ENCODE data around the gene EFCAB9.

The EFCAB9 gene

GRCh38 chr5:172166030-172166826 is 27.7 kb upstream of the EFCAB9 start:
- no peak for DNase-seq

GRCh38 chr5:172167895-172168294 is 26.1 kb upstream of the EFCAB9 start:
- no peak for DNase-seq

- DNase-seq = no peak
Observed at GRCh38 chr5:172168311-172168710, 25.7 kb upstream of the EFCAB9 start.

- DNase-seq = no peak
Observed at GRCh38 chr5:172169216-172169615, 24.8 kb upstream of the EFCAB9 start.

GRCh38 chr5:172170251-172170701 is 23.7 kb upstream of the EFCAB9 start:
- DNase-seq = no peak

GRCh38 chr5:172171118-172171517 is 22.9 kb upstream of the EFCAB9 start:
- DNase-seq = no peak

- no peak for DNase-seq
Observed at GRCh38 chr5:172172912-172173563, 20.9 kb upstream of the EFCAB9 start.

GRCh38 chr5:172173564-172174153 is 20.3 kb upstream of the EFCAB9 start:
- DNase-seq = no peak

GRCh38 chr5:172175263-172175719 is 18.7 kb upstream of the EFCAB9 start:
- DNase-seq = no peak

GRCh38 chr5:172177176-172177575 is 16.8 kb upstream of the EFCAB9 start:
- DNase-seq = no peak

- DNase-seq = no peak
Observed at GRCh38 chr5:172178301-172178987, 15.5 kb upstream of the EFCAB9 start.

- DNase-seq = no peak
Observed at GRCh38 chr5:172178991-172179989, 14.7 kb upstream of the EFCAB9 start.

GRCh38 chr5:172180936-172181335 is 13.0 kb upstream of the EFCAB9 start:
- DNase-seq = no peak

- no peak for DNase-seq
Observed at GRCh38 chr5:172182291-172182690, 11.7 kb upstream of the EFCAB9 start.

- no peak for DNase-seq
Observed at GRCh38 chr5:172183881-172184280, 10.1 kb upstream of the EFCAB9 start.

- no peak for DNase-seq
Observed at GRCh38 chr5:172185096-172185461, 8.9 kb upstream of the EFCAB9 start.

- no peak for DNase-seq
Observed at GRCh38 chr5:172186114-172186695, 7.8 kb upstream of the EFCAB9 start.

GRCh38 chr5:172187118-172188032 is 6.6 kb upstream of the EFCAB9 start:
- DNase-seq = peak; percentile 65

GRCh38 chr5:172188033-172188892 is 5.7 kb upstream of the EFCAB9 start, which contains the start of gene STK10:
Gene STK10, minus strand, starts transcription at chr5:172188224. Its CDS starts 182 bp downstream, at chr5:172188042.
- peak; percentile 97 for DNase-seq

Measured in 8988T (cell line).